ENCODE measurements around the gene LRRC3B. TPM values are rescaled to one million over a fixed set of nuclear protein-coding genes. Genes with fewer than 3 reads are reported as not detected.

The LRRC3B gene
- total RNA-seq, 6 donors from 2014 or later = 0.24 TPM; not detected in 5

GRCh38 chr3:26634601-26635000, 12.0 kb downstream of the LRRC3B start:
- 75 to 77% methylated on average over 5 of the region's 5 CpGs for WGBS, 2 donors
- Histone ChIP-seq H3K4me1 (no peaks in the 10 kb centered on the region), H3K27ac (no peak overlapping the region), H3K27me3 (no peaks in the 10 kb centered on the region), H3K4me3 (no peak overlapping the region), H3K9me3 (no peaks in the 10 kb centered on the region), H3K36me3 (no peaks in the 10 kb centered on the region)
- TF ChIP-seq POLR2AphosphoS5 (IDR thresholded peaks at IDR 0.05) (no peak), POLR2A (IDR thresholded peaks at IDR 0.05) (no peak), EP300 (IDR thresholded peaks at IDR 0.05) (no peak)
- TF ChIP-seq, protein P1, sequence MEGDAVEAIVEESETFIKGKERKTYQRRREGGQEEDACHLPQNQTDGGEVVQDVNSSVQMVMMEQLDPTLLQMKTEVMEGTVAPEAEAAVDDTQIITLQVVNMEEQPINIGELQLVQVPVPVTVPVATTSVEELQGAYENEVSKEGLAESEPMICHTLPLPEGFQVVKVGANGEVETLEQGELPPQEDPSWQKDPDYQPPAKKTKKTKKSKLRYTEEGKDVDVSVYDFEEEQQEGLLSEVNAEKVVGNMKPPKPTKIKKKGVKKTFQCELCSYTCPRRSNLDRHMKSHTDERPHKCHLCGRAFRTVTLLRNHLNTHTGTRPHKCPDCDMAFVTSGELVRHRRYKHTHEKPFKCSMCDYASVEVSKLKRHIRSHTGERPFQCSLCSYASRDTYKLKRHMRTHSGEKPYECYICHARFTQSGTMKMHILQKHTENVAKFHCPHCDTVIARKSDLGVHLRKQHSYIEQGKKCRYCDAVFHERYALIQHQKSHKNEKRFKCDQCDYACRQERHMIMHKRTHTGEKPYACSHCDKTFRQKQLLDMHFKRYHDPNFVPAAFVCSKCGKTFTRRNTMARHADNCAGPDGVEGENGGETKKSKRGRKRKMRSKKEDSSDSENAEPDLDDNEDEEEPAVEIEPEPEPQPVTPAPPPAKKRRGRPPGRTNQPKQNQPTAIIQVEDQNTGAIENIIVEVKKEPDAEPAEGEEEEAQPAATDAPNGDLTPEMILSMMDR (IDR thresholded peaks at IDR 0.05) = no peak
- ATAC-seq (ENCODE audit: low FRiP score in 2 of 2) (no peak), DNase-seq (no peak)

- 81 to 83% methylated on average over 1 of the region's 1 CpG for WGBS, 2 donors
- Histone ChIP-seq H3K9me3 (no peaks in the 10 kb centered on the region), H3K27ac (no peak overlapping the region), H3K36me3 (no peaks in the 10 kb centered on the region), H3K27me3 (no peaks in the 10 kb centered on the region), H3K4me1 (no peaks in the 10 kb centered on the region), H3K4me3 (no peak overlapping the region)
- DNase-seq (no peak), ATAC-seq (ENCODE audit: low FRiP score in 2 of 2) (no peak)
- TF ChIP-seq, protein P1 (IDR thresholded peaks at IDR 0.05) = no peak
- TF ChIP-seq POLR2A (IDR thresholded peaks at IDR 0.05) (no peak), EP300 (IDR thresholded peaks at IDR 0.05) (no peak), POLR2AphosphoS5 (IDR thresholded peaks at IDR 0.05) (no peak)
Observed at GRCh38 chr3:26636096-26636727, 13.6 kb downstream of the LRRC3B start.

DNA sequence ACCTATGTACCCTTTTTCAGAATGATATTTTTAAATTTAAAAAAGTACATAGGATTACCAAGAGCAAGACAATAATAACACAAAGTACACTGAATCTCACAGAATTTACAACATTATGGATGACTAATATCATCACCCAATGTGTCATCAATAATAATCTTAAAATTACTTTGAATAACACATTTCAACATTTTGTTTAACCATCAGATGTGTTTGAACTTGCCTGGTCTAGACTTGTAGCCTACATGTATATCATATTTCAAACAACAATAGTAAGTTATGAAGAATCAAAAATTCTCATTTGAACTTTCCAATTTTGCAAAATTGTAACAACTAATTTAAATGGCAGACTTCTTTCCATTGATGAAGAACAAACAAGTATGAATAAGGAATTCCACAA, 15.1 kb downstream of the LRRC3B start:
- Histone ChIP-seq H3K4me1 (no peaks in the 10 kb centered on the region), H3K27me3 (no peaks in the 10 kb centered on the region), H3K27ac (no peak overlapping the region), H3K36me3 (no peaks in the 10 kb centered on the region), H3K4me3 (no peak overlapping the region), H3K9me3 (no peaks in the 10 kb centered on the region)
- DNase-seq (no peak), ATAC-seq (ENCODE audit: low FRiP score in 2 of 2) (no peak)
- TF ChIP-seq EP300 (IDR thresholded peaks at IDR 0.05) = no peak
- no peak for TF ChIP-seq POLR2AphosphoS5 (IDR thresholded peaks at IDR 0.05)

GRCh38 chr3:26638113-26638512, 15.5 kb downstream of the LRRC3B start:
- WGBS, 2 donors = 88 to 91% methylated on average over 2 of the region's 2 CpGs
- Histone ChIP-seq H3K27ac (no peak overlapping the region), H3K4me1 (no peaks in the 10 kb centered on the region), H3K36me3 (no peaks in the 10 kb centered on the region), H3K27me3 (no peaks in the 10 kb centered on the region), H3K4me3 (no peak overlapping the region), H3K9me3 (no peaks in the 10 kb centered on the region)
- TF ChIP-seq EP300 (IDR thresholded peaks at IDR 0.05) (no peak), POLR2AphosphoS5 (IDR thresholded peaks at IDR 0.05) (no peak), POLR2A (IDR thresholded peaks at IDR 0.05) (no peak)
- TF ChIP-seq, protein P1 (IDR thresholded peaks at IDR 0.05) = no peak
- ATAC-seq (ENCODE audit: low FRiP score in 2 of 2) (no peak), DNase-seq (no peak)

DNA sequence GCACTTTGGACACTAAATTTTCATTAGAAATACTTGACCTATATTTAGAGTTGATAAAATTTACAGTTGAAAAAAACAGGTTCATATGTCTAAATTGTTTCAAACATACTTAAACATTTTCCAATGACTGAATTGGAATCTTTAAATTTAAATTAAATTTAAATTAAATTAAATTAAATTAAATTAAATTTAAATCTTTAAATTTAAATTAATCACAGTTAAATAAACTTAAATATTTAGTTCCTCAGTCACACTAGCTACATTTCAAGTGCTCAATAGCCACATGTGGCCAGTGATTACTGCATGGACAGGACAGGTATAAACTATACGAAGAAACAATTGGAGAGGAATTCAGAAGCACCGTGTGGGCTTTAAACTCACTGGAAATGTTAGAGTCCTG, 16.8 kb downstream of the LRRC3B start:
- Histone ChIP-seq H3K9me3 (no peaks in the 10 kb centered on the region), H3K4me3 (no peak overlapping the region), H3K4me1 (no peaks in the 10 kb centered on the region), H3K36me3 (no peaks in the 10 kb centered on the region), H3K27ac (no peak overlapping the region), H3K27me3 (no peaks in the 10 kb centered on the region)
- WGBS, 2 donors = 90 to 91% methylated on average over 2 of the region's 2 CpGs
- ATAC-seq (ENCODE audit: low FRiP score in 2 of 2) (no peak), DNase-seq (no peak)
- TF ChIP-seq EP300 (IDR thresholded peaks at IDR 0.05) (no peak), POLR2A (IDR thresholded peaks at IDR 0.05) (no peak), POLR2AphosphoS5 (IDR thresholded peaks at IDR 0.05) (no peak)
- TF ChIP-seq, protein P1 (IDR thresholded peaks at IDR 0.05) = no peak

Measured in upper lobe of left lung (tissue), 6 donors.